ENCODE data around the gene SMPD3. TPM values are rescaled to one million over a fixed set of nuclear protein-coding genes. Genes with fewer than 3 reads are reported as not detected.

Gene SMPD3
- total and polyA plus RNA-seq, 2 experiments from 2014 or later = 0.57 to 0.83 TPM

DNA sequence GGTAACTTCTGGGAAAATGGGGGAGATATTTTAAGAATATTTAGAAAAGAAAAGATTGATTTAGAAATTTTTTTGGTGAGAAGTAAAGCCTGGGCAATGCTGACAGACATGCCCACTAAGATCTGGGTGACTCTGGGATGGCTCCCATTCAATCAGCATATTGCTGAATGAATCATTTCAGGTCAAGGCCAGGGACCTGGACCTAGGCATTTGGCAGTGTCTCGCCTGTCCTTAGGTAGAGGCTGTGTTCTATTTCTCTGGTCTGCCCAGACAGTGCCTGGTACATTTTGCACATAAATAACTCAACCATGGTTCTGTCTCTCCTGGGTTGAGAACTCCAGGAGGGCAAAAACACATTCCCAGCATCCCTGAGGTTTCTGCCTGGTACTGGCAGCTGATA, 39.9 kb downstream of the SMPD3 start:
- no peaks in the 10 kb centered on the region for H3K36me3 Mint-ChIP-seq (ENCODE audit: low read depth)
- Histone ChIP-seq H4K20me1 (replicated peaks; ENCODE audit: insufficient read depth) (no peaks in the 10 kb centered on the region), H3K27me3 (ENCODE audit: insufficient read depth) (no peaks in the 10 kb centered on the region), H3K27ac (ENCODE audit: low read depth) (no peak overlapping the region), H3K79me2 (replicated peaks; ENCODE audit: insufficient read depth) (no peaks in the 10 kb centered on the region), H3K4me2 (0 out of 2 replicates have a peak overlapping the region, but pooled peaks have one; percentile 41), H3F3A (replicated peaks; ENCODE audit: low read depth) (no peaks in the 10 kb centered on the region), H3K36me3 (ENCODE audit: insufficient read depth) (no peaks in the 10 kb centered on the region), H3K4me3 (no peak overlapping the region), H2AFZ (peak overlapping the region; percentile 95; the same call in 1 of the 2 replicates), H3K4me1 (ENCODE audit: insufficient read depth) (peaks cover 11% of the 10 kb centered on the region), H3K9me2 (ENCODE audit: insufficient read depth) (no peaks in the 10 kb centered on the region)
- H3K9me3 Mint-ChIP-seq = no peaks in the 10 kb centered on the region
- no peaks in the 10 kb centered on the region for H3K27me3 Mint-ChIP-seq (ENCODE audit: insufficient read depth, low read depth, poor library complexity)
- H3K4me1 Mint-ChIP-seq = peaks cover 18% of the 10 kb centered on the region
- no peak for TF ChIP-seq EZH2phosphoT487 (IDR thresholded peaks at IDR 0.05; ENCODE audit: unreplicated experiment)
- H3K4me3 Mint-ChIP-seq = no peak overlapping the region
- H3K27ac Mint-ChIP-seq = no peak overlapping the region
- ATAC-seq (peak; percentile 17), DNase-seq (ENCODE audit: low spot score) (no peak)

DNA sequence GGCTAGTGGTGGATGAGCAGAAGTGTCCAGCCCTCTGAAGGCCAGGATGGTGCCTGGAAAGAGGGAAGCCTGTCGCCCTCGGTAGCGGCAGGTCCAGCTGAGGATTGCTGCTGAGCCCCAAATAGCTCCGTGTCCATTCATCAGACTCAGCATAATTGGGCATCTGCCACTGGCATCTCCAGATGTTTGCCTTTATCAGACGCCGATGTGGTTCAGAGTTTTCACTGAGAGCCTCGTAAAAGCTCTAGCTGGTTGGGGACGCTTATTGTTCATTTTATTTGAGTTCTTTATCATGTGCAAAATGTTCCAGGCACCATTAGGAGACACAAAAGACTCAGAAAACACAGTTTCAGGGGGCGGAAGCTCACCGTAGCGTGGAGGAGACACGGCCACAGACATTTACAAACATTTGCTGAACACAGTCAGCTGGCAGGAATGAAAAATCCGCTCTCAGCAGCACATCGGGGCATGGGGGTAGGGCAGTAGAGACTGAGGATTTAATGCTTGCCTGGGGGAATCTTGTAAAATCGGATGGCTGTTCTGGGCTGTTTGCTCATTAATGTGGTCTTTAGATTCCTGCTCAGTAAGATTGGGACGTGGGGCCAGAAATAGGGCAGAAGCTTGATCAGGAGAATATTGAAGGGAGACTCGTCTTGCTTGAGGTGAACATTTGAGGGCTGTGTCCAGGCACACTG, 41.7 kb downstream of the SMPD3 start:
- H3K27ac ChIP-seq (ENCODE audit: low read depth) = no peak overlapping the region
- peak overlapping the region; percentile 48; the same call in 1 of the 2 replicates for H2AFZ ChIP-seq
- Mint-ChIP-seq H3K36me3 (ENCODE audit: low read depth) (no peaks in the 10 kb centered on the region), H3K27me3 (ENCODE audit: insufficient read depth, low read depth, poor library complexity) (no peaks in the 10 kb centered on the region), H3K27ac (no peak overlapping the region), H3K9me3 (no peaks in the 10 kb centered on the region), H3K4me1 (peaks cover 22% of the 10 kb centered on the region), H3K4me3 (no peak overlapping the region)
- no peaks in the 10 kb centered on the region for H3K36me3 ChIP-seq (ENCODE audit: insufficient read depth)
- no peaks in the 10 kb centered on the region for H3K9me2 ChIP-seq (ENCODE audit: insufficient read depth)
- H3K27me3 ChIP-seq (ENCODE audit: insufficient read depth) = no peaks in the 10 kb centered on the region
- DNase-seq (ENCODE audit: low spot score) (no peak), ATAC-seq (no peak)
- no peak overlapping the region for H3K4me2 ChIP-seq
- no peaks in the 10 kb centered on the region for H4K20me1 ChIP-seq (replicated peaks; ENCODE audit: insufficient read depth)
- no peaks in the 10 kb centered on the region for H3K79me2 ChIP-seq (replicated peaks; ENCODE audit: insufficient read depth)
- H3K4me3 ChIP-seq = no peak overlapping the region
- H3F3A ChIP-seq (replicated peaks; ENCODE audit: low read depth) = no peaks in the 10 kb centered on the region
- peaks cover 11% of the 10 kb centered on the region for H3K4me1 ChIP-seq (ENCODE audit: insufficient read depth)
- TF ChIP-seq, protein P1, sequence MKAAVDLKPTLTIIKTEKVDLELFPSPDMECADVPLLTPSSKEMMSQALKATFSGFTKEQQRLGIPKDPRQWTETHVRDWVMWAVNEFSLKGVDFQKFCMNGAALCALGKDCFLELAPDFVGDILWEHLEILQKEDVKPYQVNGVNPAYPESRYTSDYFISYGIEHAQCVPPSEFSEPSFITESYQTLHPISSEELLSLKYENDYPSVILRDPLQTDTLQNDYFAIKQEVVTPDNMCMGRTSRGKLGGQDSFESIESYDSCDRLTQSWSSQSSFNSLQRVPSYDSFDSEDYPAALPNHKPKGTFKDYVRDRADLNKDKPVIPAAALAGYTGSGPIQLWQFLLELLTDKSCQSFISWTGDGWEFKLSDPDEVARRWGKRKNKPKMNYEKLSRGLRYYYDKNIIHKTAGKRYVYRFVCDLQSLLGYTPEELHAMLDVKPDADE (IDR thresholded peaks at IDR 0.05) = no peak
- no peak for TF ChIP-seq ZNF114 (CRISPR knock-in tag; IDR thresholded peaks at IDR 0.05)
- TF ChIP-seq, protein P2, sequence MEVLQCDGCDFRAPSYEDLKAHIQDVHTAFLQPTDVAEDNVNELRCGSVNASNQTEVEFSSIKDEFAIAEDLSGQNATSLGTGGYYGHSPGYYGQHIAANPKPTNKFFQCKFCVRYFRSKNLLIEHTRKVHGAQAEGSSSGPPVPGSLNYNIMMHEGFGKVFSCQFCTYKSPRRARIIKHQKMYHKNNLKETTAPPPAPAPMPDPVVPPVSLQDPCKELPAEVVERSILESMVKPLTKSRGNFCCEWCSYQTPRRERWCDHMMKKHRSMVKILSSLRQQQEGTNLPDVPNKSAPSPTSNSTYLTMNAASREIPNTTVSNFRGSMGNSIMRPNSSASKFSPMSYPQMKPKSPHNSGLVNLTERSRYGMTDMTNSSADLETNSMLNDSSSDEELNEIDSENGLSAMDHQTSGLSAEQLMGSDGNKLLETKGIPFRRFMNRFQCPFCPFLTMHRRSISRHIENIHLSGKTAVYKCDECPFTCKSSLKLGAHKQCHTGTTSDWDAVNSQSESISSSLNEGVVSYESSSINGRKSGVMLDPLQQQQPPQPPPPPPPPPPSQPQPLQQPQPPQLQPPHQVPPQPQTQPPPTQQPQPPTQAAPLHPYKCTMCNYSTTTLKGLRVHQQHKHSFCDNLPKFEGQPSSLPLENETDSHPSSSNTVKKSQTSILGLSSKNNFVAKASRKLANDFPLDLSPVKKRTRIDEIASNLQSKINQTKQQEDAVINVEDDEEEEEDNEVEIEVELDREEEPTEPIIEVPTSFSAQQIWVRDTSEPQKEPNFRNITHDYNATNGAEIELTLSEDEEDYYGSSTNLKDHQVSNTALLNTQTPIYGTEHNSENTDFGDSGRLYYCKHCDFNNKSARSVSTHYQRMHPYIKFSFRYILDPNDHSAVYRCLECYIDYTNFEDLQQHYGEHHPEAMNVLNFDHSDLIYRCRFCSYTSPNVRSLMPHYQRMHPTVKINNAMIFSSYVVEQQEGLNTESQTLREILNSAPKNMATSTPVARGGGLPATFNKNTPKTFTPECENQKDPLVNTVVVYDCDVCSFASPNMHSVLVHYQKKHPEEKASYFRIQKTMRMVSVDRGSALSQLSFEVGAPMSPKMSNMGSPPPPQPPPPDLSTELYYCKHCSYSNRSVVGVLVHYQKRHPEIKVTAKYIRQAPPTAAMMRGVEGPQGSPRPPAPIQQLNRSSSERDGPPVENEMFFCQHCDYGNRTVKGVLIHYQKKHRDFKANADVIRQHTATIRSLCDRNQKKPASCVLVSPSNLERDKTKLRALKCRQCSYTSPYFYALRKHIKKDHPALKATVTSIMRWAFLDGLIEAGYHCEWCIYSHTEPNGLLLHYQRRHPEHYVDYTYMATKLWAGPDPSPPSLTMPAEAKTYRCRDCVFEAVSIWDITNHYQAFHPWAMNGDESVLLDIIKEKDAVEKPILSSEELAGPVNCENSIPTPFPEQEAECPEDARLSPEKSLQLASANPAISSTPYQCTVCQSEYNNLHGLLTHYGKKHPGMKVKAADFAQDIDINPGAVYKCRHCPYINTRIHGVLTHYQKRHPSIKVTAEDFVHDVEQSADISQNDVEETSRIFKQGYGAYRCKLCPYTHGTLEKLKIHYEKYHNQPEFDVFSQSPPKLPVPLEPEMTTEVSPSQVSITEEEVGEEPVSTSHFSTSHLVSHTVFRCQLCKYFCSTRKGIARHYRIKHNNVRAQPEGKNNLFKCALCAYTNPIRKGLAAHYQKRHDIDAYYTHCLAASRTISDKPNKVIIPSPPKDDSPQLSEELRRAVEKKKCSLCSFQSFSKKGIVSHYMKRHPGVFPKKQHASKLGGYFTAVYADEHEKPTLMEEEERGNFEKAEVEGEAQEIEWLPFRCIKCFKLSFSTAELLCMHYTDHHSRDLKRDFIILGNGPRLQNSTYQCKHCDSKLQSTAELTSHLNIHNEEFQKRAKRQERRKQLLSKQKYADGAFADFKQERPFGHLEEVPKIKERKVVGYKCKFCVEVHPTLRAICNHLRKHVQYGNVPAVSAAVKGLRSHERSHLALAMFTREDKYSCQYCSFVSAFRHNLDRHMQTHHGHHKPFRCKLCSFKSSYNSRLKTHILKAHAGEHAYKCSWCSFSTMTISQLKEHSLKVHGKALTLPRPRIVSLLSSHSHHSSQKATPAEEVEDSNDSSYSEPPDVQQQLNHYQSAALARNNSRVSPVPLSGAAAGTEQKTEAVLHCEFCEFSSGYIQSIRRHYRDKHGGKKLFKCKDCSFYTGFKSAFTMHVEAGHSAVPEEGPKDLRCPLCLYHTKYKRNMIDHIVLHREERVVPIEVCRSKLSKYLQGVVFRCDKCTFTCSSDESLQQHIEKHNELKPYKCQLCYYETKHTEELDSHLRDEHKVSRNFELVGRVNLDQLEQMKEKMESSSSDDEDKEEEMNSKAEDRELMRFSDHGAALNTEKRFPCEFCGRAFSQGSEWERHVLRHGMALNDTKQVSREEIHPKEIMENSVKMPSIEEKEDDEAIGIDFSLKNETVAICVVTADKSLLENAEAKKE (CRISPR knock-in tag; IDR thresholded peaks at IDR 0.05) = no peak
- no peak for TF ChIP-seq JUNB (IDR thresholded peaks at IDR 0.05; ENCODE audit: unreplicated experiment)
- TF ChIP-seq, protein P3, sequence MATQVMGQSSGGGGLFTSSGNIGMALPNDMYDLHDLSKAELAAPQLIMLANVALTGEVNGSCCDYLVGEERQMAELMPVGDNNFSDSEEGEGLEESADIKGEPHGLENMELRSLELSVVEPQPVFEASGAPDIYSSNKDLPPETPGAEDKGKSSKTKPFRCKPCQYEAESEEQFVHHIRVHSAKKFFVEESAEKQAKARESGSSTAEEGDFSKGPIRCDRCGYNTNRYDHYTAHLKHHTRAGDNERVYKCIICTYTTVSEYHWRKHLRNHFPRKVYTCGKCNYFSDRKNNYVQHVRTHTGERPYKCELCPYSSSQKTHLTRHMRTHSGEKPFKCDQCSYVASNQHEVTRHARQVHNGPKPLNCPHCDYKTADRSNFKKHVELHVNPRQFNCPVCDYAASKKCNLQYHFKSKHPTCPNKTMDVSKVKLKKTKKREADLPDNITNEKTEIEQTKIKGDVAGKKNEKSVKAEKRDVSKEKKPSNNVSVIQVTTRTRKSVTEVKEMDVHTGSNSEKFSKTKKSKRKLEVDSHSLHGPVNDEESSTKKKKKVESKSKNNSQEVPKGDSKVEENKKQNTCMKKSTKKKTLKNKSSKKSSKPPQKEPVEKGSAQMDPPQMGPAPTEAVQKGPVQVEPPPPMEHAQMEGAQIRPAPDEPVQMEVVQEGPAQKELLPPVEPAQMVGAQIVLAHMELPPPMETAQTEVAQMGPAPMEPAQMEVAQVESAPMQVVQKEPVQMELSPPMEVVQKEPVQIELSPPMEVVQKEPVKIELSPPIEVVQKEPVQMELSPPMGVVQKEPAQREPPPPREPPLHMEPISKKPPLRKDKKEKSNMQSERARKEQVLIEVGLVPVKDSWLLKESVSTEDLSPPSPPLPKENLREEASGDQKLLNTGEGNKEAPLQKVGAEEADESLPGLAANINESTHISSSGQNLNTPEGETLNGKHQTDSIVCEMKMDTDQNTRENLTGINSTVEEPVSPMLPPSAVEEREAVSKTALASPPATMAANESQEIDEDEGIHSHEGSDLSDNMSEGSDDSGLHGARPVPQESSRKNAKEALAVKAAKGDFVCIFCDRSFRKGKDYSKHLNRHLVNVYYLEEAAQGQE (IDR thresholded peaks at IDR 0.05; ENCODE audit: unreplicated experiment) = no peak
- no peak for TF ChIP-seq CREB1 (CRISPR knock-in tag; IDR thresholded peaks at IDR 0.05; ENCODE audit: low read depth)
- TF ChIP-seq NANOG (IDR thresholded peaks at IDR 0.05; ENCODE audit: borderline replicate concordance) = no peak
